HG02623 (cell line): ENCODE results near the gene ESPNL.
A peak's percentile ranks its signal among the peaks of the same experiment; 100 is the strongest.
"Not testable (repeated sequence)": the region's sequence is repeated elsewhere in the genome, so short reads cannot be mapped to it uniquely, and the experiment has no call there.

Experiments
- ATAC-seq: cut with Tn5 transposase; IDR thresholded peaks from one replicate; pipeline ENCODE4 v1.9.1; 2021; ENCODE audit warnings: moderate library complexity; ENCODE audit not compliant: unreplicated experiment

ESPNL gene, protein sequence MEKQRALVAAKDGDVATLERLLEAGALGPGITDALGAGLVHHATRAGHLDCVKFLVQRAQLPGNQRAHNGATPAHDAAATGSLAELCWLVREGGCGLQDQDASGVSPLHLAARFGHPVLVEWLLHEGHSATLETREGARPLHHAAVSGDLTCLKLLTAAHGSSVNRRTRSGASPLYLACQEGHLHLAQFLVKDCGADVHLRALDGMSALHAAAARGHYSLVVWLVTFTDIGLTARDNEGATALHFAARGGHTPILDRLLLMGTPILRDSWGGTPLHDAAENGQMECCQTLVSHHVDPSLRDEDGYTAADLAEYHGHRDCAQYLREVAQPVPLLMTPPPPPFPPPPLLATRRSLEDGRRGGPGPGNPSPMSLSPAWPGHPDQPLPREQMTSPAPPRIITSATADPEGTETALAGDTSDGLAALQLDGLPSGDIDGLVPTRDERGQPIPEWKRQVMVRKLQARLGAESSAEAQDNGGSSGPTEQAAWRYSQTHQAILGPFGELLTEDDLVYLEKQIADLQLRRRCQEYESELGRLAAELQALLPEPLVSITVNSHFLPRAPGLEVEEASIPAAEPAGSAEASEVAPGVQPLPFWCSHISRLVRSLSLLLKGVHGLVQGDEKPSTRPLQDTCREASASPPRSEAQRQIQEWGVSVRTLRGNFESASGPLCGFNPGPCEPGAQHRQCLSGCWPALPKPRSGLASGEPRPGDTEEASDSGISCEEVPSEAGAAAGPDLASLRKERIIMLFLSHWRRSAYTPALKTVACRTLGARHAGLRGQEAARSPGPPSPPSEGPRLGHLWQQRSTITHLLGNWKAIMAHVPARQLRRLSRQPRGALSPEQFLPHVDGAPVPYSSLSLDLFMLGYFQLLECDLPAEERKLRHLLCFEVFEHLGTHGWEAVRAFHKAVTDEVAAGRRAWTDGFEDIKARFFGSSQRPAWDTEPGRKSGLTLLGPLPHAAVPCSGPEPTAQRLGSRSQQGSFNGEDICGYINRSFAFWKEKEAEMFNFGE

DNA sequence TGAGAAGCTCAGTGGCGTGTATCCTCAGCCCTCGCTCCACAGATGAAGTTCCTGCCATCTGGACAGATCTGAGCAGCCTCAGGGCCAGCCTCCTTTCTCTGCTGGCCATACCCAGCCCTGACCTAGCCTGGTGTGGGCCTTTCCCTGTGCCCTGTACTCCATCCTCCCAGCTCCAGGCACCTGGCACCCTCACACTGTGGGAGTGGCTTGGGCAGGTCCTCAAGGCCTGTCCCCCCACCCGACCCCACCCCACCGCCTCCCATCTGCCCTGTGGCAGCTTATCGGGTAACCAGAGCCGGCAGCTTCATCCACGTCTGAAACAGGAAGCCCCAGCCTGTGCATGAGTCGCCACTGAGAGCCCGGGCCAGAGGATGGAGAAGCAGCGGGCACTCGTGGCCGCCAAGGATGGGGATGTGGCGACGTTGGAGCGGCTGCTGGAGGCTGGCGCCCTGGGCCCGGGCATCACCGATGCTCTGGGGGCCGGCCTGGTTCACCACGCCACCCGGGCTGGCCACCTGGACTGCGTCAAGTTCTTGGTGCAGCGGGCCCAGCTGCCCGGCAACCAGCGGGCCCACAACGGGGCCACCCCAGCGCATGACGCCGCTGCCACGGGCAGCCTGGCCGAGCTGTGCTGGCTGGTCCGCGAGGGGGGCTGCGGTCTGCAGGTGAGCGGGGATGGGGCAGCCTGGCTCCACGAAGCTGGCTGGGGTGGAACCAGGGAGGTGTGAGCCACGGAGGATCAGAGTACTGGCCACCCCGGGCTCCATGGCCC lies at the start of gene ESPNL:
Gene ESPNL (plus strand): TSS at position 292 of the 772 bp plus-strand sequence. CDS start 80 bp downstream, at position 372.
- no peak for ATAC-seq

DNA sequence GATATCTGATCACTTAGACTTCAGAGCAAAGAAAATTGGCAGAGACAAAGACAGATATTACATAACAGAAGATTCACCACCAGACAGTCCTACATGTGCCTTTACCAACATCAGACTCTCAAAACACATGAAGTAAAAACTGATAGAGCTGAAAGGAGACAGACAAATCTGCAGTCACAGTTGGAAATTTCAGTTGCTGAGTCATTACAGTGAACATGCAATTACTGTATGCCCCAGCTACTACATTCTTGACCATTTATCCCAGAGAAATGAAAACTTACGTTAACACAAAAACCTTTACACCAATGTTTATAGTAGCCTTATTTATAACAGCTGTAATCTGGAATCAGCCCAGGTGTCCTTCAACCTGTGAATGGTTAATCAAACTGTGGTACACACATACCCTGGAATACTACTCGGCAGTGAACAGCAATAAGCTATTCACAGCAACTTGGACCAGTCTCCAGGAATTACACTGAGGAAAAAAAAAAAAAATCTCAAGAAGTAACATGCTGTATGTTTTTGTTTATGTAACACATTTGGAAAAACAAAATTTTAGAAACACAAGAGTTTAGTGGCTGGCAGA lies 46.9 kb upstream of the ESPNL start:
- no peak for ATAC-seq

- no peak for ATAC-seq
Observed at GRCh38 chr2:238055841-238056240, 44.3 kb upstream of the ESPNL start.

- not testable (repeated sequence) for ATAC-seq
Observed at GRCh38 chr2:238057696-238058575, 42.2 kb upstream of the ESPNL start.

DNA sequence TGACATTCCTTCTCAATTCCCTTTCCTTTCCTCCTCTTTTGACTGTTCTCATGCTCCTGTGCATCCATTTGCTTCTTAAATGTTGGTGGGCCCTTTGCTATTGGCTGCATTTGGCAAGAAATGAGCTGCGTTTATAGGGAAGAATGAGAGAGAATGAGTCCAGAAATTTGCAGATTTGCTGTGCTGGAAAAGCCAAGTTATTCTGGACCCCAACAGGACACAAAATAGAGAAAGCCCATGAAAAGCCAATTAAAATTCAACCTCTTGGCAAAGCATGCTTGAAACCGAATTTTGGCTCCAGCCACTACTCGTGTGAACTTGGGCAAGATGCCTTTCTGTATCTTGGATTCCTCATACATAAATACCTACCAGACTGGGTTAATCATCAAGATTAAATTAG lies 40.6 kb upstream of the ESPNL start:
- ATAC-seq, result no peak

GRCh38 chr2:238060096-238060541 lies 40.0 kb upstream of the ESPNL start:
- no peak for ATAC-seq

GRCh38 chr2:238060542-238061314 lies 39.4 kb upstream of the ESPNL start, which contains the start of gene SCLY:
SCLY (plus strand) TSS chr2:238061001; CDS start chr2:238061055, 54 bp downstream.
- peak; percentile 95 for ATAC-seq

- peak; percentile 2 for ATAC-seq
Observed at GRCh38 chr2:238061315-238062202, 38.6 kb upstream of the ESPNL start.

DNA sequence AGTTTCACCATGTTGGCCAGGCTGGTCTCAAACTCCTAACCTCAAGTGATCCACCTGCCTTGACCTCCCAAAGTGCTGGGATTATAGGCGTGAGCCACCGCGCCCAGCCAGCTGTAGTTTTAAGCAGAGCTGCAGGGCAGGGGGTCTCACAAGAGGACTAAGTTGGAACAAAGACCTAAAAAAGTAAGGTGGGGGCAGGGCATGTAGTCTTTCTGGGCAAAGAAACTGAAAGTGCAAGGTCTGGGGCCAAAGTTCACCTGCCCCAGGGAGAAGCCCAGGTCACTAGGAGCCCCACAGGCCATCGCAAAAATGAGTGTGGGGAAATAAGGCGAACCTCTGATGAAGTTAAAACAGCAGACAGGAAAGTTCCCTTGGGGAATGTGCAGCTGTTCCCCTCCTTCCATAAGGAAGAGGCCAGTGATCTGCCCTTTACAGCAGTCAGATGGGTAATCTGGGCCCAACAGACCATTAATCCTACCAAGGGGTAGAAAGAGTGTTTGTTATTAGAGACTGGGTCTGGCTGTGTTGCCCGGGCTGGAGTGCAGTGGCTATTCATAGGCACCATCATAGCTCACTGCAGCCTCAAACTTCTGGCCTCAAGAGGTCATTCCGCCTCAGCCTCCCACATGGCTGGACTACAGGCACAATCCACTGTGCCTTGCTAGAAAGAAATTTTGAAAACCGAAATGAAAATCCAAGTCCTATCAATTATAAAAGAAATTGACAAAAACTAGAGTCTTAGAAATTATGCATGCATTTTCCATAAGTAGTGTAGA lies 36.5 kb upstream of the ESPNL start:
- no peak for ATAC-seq

DNA sequence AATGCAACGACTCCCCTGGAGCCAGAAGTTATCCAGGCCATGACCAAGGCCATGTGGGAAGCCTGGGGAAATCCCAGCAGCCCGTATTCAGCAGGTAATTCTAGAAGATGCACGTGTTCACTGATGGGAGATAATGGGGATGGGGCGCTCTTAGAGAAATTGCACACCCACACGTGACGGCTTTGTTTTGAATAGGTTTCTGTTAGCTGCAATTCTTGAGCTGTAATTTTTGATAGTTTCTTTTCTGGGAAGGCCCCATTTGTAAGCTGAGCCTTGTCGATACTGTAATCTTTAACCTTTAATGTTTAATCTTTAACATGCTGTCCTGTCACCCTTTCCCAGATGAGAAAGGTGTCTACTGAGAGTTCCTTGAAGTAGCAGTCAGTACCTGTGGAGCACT lies 35.8 kb upstream of the ESPNL start:
- ATAC-seq, result no peak

- ATAC-seq, result no peak
Observed at GRCh38 chr2:238065071-238065846, 34.9 kb upstream of the ESPNL start.

DNA sequence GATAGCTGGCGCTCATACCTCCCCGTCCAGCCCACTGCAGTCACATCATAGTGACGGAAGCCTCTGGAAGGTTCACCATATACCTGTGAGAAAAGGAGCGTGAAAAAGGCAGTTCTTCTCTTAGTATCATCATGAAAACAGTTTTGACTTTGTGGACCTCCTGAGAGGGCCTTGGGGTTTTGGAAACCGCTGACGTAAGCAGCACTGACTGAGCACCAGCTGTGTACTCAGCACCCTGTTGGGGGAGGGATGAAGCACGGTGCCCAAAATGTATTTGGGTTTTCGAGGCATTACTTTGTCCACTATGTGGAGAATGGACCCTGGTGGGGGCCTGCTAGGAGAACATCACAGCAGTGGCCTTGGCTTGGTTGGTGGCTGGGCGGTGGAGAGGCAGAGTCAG lies 33.9 kb upstream of the ESPNL start:
- ATAC-seq, result no peak

DNA sequence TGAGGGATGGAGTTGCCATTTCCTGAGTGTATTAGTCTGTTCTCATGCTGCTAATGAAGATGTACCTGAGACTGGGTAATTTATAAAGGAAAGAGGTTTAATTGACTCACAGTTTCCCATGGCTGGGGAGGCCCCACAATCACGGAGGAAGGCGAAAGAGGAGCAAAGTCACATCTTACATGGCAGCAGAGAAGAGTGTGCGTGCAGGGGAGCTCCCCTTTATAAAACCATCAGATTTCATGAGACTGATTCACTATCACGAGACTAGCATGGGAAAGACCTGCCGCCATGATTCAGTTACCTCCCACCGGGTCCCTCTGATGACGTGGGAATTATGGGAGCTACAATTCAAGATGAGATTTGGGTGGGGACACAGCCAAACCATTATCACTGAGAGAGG lies 33.4 kb upstream of the ESPNL start:
- not testable (repeated sequence) for ATAC-seq

GRCh38 chr2:238067939-238068338 lies 32.2 kb upstream of the ESPNL start:
- no peak for ATAC-seq

- ATAC-seq, result no peak
Observed at GRCh38 chr2:238069021-238069709, 31.0 kb upstream of the ESPNL start.
